Mucosa of descending colon (tissue), 3 donors: ENCODE results near the gene EHMT1. TPM values are rescaled to one million over a fixed set of nuclear protein-coding genes. Genes with fewer than 3 reads are reported as not detected.

Experiments used
- ATAC-seq: fragments of 200-7000 bp; cut with Tn5 transposase; one replicate; pipeline ENCODE4 v1.9.1; 2020; ENCODE audit warnings: mild to moderate bottlenecking, moderate library complexity
- DNase-seq, 3 donors: peaks; one replicate each; pipeline ENCODE4 v3.0.0-alpha.2; 2020
- H3K36me3 ChIP-seq: fragments of 200-600 bp; one replicate; pipeline ENCODE4 v1.8.0; 2021; ENCODE audit warnings: low read depth, mild to moderate bottlenecking
- H3K4me1 ChIP-seq: fragments of 200-600 bp; one replicate; pipeline ENCODE4 v1.8.0; 2021; ENCODE audit warnings: low read depth, mild to moderate bottlenecking
- H3K4me3 ChIP-seq: fragments of 200-600 bp; one replicate; pipeline ENCODE4 v1.8.0; 2021; ENCODE audit warnings: mild to moderate bottlenecking
- H3K9me3 ChIP-seq: fragments of 200-600 bp; one replicate; pipeline ENCODE4 v1.8.0; 2021; ENCODE audit warnings: mild to moderate bottlenecking
- CTCF ChIP-seq: fragments of 200-600 bp; IDR thresholded peaks from one replicate; pipeline ENCODE4 v1.8.0; 2022; ENCODE audit warnings: antibody characterized with exemption, mild to moderate bottlenecking
- intact Hi-C, 2 donors: fragments of 100-400 bp; cut with DNase I in 1 of 2; cut with micrococcal nuclease in 1 of 2; formaldehyde crosslinking; loops; one replicate each; pipeline versions ENCODE4 v1.11.0 to v1.11.1; 2022; cut with DNase I, micrococcal nuclease
- total RNA-seq, 3 donors: library from RNA; stranded (reverse); fragmentation: NEBNext Ultra II Directional in 2 of 3; extraction: Animal tissue kit (Norgen Biotek cat#: 25700) in 2 of 3; gene quantifications; one replicate each; pipeline versions ENCODE4 v1.2.1 to v1.2.4, GENCODE V29; 2021 to 2023
- donor health status: DM: no; HTN: no; CAD: no; lungs with moderate emphysema.
- donor health status: DM: no; HTN: no; CAD: no.
- donor health status: DM: no; HTN: yes; CAD: no.

Gene EHMT1
- total RNA-seq, 3 donors from 2014 or later: 78.4 to 90.8 (median 83.3) TPM

- Histone ChIP-seq H3K4me1 (no peaks in the 10 kb centered on the region), H3K9me3 (peaks cover 12% of the 10 kb centered on the region), H3K36me3 (peaks cover 11% of the 10 kb centered on the region), H3K4me3 (no peak overlapping the region)
- DNase-seq (no peak), ATAC-seq (peak; percentile 53)
- intact Hi-C loops: no loop called here
- no peak for TF ChIP-seq CTCF
These were observed 138.8 kb downstream of the EHMT1 start for GRCh38 chr9:137757613-137758029.

GRCh38 chr9:137758067-137758466 lies 139.3 kb downstream of the EHMT1 start:
- H3K9me3 ChIP-seq: peaks cover 12% of the 10 kb centered on the region
- ATAC-seq: no peak
- no peak for TF ChIP-seq CTCF
- no peaks in the 10 kb centered on the region for H3K4me1 ChIP-seq
- no peak for DNase-seq
- H3K4me3 ChIP-seq: no peak overlapping the region
- intact Hi-C loops: no loop called here
- peaks cover 11% of the 10 kb centered on the region for H3K36me3 ChIP-seq

- peaks cover 12% of the 10 kb centered on the region for H3K9me3 ChIP-seq
- H3K36me3 ChIP-seq: peaks cover 11% of the 10 kb centered on the region
- intact Hi-C loops: no loop called here
- no peak for TF ChIP-seq CTCF
- no peaks in the 10 kb centered on the region for H3K4me1 ChIP-seq
- DNase-seq (no peak), ATAC-seq (no peak)
- H3K4me3 ChIP-seq: no peak overlapping the region
These were observed 140.3 kb downstream of the EHMT1 start for GRCh38 chr9:137759117-137759516.

GRCh38 chr9:137759649-137760321 lies 141.0 kb downstream of the EHMT1 start:
- intact Hi-C loops: no loop called here
- Histone ChIP-seq H3K9me3 (peaks cover 11% of the 10 kb centered on the region), H3K4me3 (no peak overlapping the region), H3K4me1 (no peaks in the 10 kb centered on the region), H3K36me3 (peaks cover 11% of the 10 kb centered on the region)
- DNase-seq: no peak
- TF ChIP-seq CTCF: no peak
- ATAC-seq: no peak

GRCh38 chr9:137760426-137760825 lies 141.6 kb downstream of the EHMT1 start:
- ATAC-seq: no peak
- no peak for DNase-seq

More at GRCh38 chr9:137760426-137760825, 141.6 kb downstream of the EHMT1 start:
- Histone ChIP-seq H3K36me3 (peaks cover 6% of the 10 kb centered on the region), H3K4me3 (no peak overlapping the region), H3K9me3 (peaks cover 5% of the 10 kb centered on the region), H3K4me1 (no peaks in the 10 kb centered on the region)
- TF ChIP-seq CTCF: no peak
- intact Hi-C loops: no loop called here
